K562 (cell line): ENCODE results near the gene DNAAF1. TPM values are rescaled to one million over a fixed set of nuclear protein-coding genes. Genes with fewer than 3 reads are reported as not detected.
A peak's percentile ranks its signal among the peaks of the same experiment; 100 is the strongest.

Experiments
- ATAC-seq: fragments of 200-7000 bp; cut with Tn5 transposase; 3 replicates; pipeline ENCODE4 v1.9.1; 2020; ENCODE audit warnings: moderate library complexity
- BruUV-seq: library from RNA; stranded (reverse); fragments of 400-500 nt; replicated peaks from 2 replicates; lab custom pipeline; 2021; lab: Mats Ljungman, UMichigan
- CTCF ChIA-PET: fragments of 300-600 bp; formaldehyde crosslinking; extraction: SDS; loops from one replicate; lab custom pipeline; 2021; ENCODE audit warnings: low intra/inter-chr PET ratio; lab: Yijun Ruan, JAX
- POLR2A ChIA-PET: fragments of 300-600, 350-650 bp; sonication (Branson Sonifier 250); formaldehyde crosslinking; extraction: SDS; loops from one replicate; lab custom pipeline; 2021; ENCODE audit warnings: antibody characterized with exemption, inconsistent platforms; lab: Yijun Ruan, JAX
- DNase-seq, 4 experiments: peaks; one replicate each; pipeline versions ENCODE4 v3.0.0 to v3.0.0-alpha.2; 2011 to 2018; ENCODE audit warnings: low spot score in 3 of 4, mixed read lengths in 3 of 4; ENCODE audit errors: extremely low read depth in 1 of 4
- FAIRE-seq: peaks from 2 replicates; lab custom pipeline; 2011; peaks lifted over from hg19 to GRCh38; lab: Jason Lieb, UNC
- H2AFZ ChIP-seq: 2 replicates; pipeline ENCODE4 v1.6.0; 2011; ENCODE audit warnings: low read depth, low read length, control low read depth, inconsistent platforms
- H3K27ac ChIP-seq: fragments of 200-600 bp; 3 replicates; pipeline ENCODE4 v1.8.0; 2011; ENCODE audit warnings: low read depth, mild to moderate bottlenecking, control low read depth, inconsistent platforms, low read length, moderate library complexity, mixed read lengths; ENCODE audit errors: extremely low read depth
- H3K27me3 ChIP-seq, 2 experiments: fragments of 300-600 bp in 1 of 2; 2 replicates in 1 of 2; 3 replicates in 1 of 2; pipeline versions ENCODE4 v1.6.0 to v1.8.0; 2011; ENCODE audit warnings: inconsistent platforms in 2 of 2, low read length in 2 of 2, mild to moderate bottlenecking in 1 of 2, mixed read lengths in 1 of 2, moderate library complexity in 1 of 2; ENCODE audit not compliant: control insufficient read depth in 2 of 2, insufficient read depth in 2 of 2
- H3K36me3 ChIP-seq: fragments of 300-600 bp; 3 replicates; pipeline ENCODE4 v1.8.0; 2011; ENCODE audit warnings: mild to moderate bottlenecking, low read length, inconsistent platforms; ENCODE audit not compliant: control insufficient read depth, insufficient read depth
- H3K4me1 ChIP-seq, 2 experiments: fragments of 200-600 bp in 1 of 2; replicated peaks in 1 of 2; 2 replicates in 1 of 2; 3 replicates in 1 of 2; pipeline versions ENCODE4 v1.5.1 to v1.8.0; 2011; ENCODE audit warnings: inconsistent platforms in 2 of 2, low read length in 2 of 2, mild to moderate bottlenecking in 1 of 2, mixed read lengths in 1 of 2, moderate library complexity in 1 of 2; ENCODE audit not compliant: control insufficient read depth in 2 of 2, insufficient read depth in 2 of 2
- H3K4me2 ChIP-seq: 2 replicates; pipeline ENCODE4 v1.6.1; 2011; ENCODE audit warnings: low read length, control low read depth, inconsistent platforms, mixed read lengths; ENCODE audit not compliant: insufficient read depth
- H3K4me3 ChIP-seq: fragments of 200-600 bp; sonication (generic), shearing (Covaris generic); 2 replicates; pipeline ENCODE4 v1.5.1; 2016; ENCODE audit warnings: control low read depth, inconsistent platforms
- H3K79me2 ChIP-seq: fragments of 200-600 bp; 3 replicates; pipeline ENCODE4 v1.8.0; 2011; ENCODE audit warnings: low read length, inconsistent platforms; ENCODE audit not compliant: control insufficient read depth, insufficient read depth
- H3K9ac ChIP-seq, 2 experiments: 2 replicates each; pipeline versions ENCODE4 v1.6.0 to v1.6.1; 2011; ENCODE audit warnings: low read depth in 2 of 2, low read length in 2 of 2, control low read depth in 1 of 2, inconsistent platforms in 1 of 2, mild to moderate bottlenecking in 1 of 2, mixed read lengths in 1 of 2; ENCODE audit not compliant: insufficient read depth in 1 of 2
- H3K9me1 ChIP-seq: one replicate; pipeline ENCODE4 v1.6.0; 2011; ENCODE audit warnings: inconsistent platforms, mild to moderate bottlenecking, low read length, moderate library complexity; ENCODE audit not compliant: control insufficient read depth, insufficient read depth
- H3K9me3 ChIP-seq: replicated peaks from 2 replicates; pipeline ENCODE4 v1.5.1; 2011; ENCODE audit warnings: low read depth, low read length, inconsistent platforms; ENCODE audit not compliant: control insufficient read depth, insufficient read depth
- H4K20me1 ChIP-seq: replicated peaks from 2 replicates; pipeline ENCODE4 v1.6.1; 2011; ENCODE audit warnings: low read length, inconsistent platforms, mixed read lengths; ENCODE audit not compliant: control insufficient read depth, insufficient read depth
- FOXP1 ChIP-seq: sonication (generic); formaldehyde crosslinking; IDR thresholded peaks from 2 replicates; pipeline ENCODE4 v1.8.0; 2022; ENCODE audit warnings: mild to moderate bottlenecking, missing genetic modification reagents
- HNRNPK ChIP-seq: fragments of 200-400 bp; formaldehyde crosslinking; IDR thresholded peaks from one replicate; pipeline ENCODE4 v1.6.1; 2018; ENCODE audit warnings: mild to moderate bottlenecking, low read depth, low read length; ENCODE audit not compliant: poor library complexity, severe bottlenecking
- MAZ ChIP-seq, 2 experiments: fragments of 450-650 bp in 1 of 2; sonication (generic) in 1 of 2; formaldehyde crosslinking; IDR thresholded peaks in 1 of 2; conservative IDR thresholded peaks in 1 of 2; 2 replicates each; pipeline versions ENCODE4 v1.4.0 to v1.5.0; 2020; ENCODE audit warnings: mild to moderate bottlenecking in 1 of 2, missing genetic modification reagents in 1 of 2
- NR2C1 ChIP-seq, 2 experiments: fragments of 450-650 bp; IDR thresholded peaks; 2 replicates each; pipeline ENCODE4 v1.6.1; 2017; ENCODE audit warnings: mild to moderate bottlenecking in 2 of 2, antibody characterized with exemption in 1 of 2, inconsistent platforms in 1 of 2, missing compliant biosample characterization in 1 of 2, missing genetic modification characterization in 1 of 2
- POLR2G ChIP-seq: fragments of 200-400 bp; formaldehyde crosslinking; IDR thresholded peaks from 2 replicates; pipeline ENCODE4 v1.6.1; 2017; ENCODE audit warnings: low read depth, mild to moderate bottlenecking, antibody characterized with exemption, low read length, moderate library complexity
- WHSC1 ChIP-seq: IDR thresholded peaks from one replicate; pipeline ENCODE4 v1.6.1; 2012; ENCODE audit warnings: low read length, control low read depth, inconsistent platforms
- ZNF175 ChIP-seq: fragments of 200-800 bp; sonication (Bioruptor generic); IDR thresholded peaks from 2 replicates; pipeline ENCODE4 v1.6.1; 2016; ENCODE audit warnings: low read depth, mild to moderate bottlenecking, missing genetic modification characterization, missing compliant biosample characterization
- ZNF212 ChIP-seq: fragments of 450-650 bp; formaldehyde crosslinking; IDR thresholded peaks from 2 replicates; pipeline ENCODE4 v1.4.0; 2020; ENCODE audit warnings: mild to moderate bottlenecking
- WGBS: fragments of 100-300 bp; shearing (Covaris generic); methylation state at CpG from one replicate; pipeline ENCODE4 v1.1.6; 2016; ENCODE audit warnings: low coverage, mixed read lengths; ENCODE audit not compliant: insufficient coverage; ENCODE audit errors: missing lambda C conversion rate; 5-methylcytosine and 5-hydroxymethylcytosine counted together
- in situ Hi-C: fragments of 300-500 bp; cut with MboI; formaldehyde crosslinking; loops from 4 replicates; pipeline ENCODE4 v1.15.0; 2018; ENCODE audit warnings: inconsistent platforms, mixed read lengths
- intact Hi-C: fragments of 100-400 bp; cut with micrococcal nuclease; formaldehyde crosslinking; loops from 2 replicates; pipeline ENCODE4 v1.14.2; 2022
- polyA plus RNA-seq, 8 experiments: library from polyadenylated mRNA; depleted of rRNA in 4 of 8; stranded (reverse) in 5 of 8; unstranded in 3 of 8; fragments of >200 nt; fragmentation: Nextera tagmentation in 2 of 8; fragmentation: Illumina TruSeq in 1 of 8; extraction: Ambion mirVana in 2 of 8; extraction: Trizol in 1 of 8; gene quantifications; 2 replicates each; pipeline versions ENCODE4 v1.2.1 to v1.2.3, GENCODE V29; 2011 to 2014; ENCODE audit warnings: inconsistent platforms in 1 of 8, missing spikeins in 1 of 8
- total RNA-seq, 7 experiments: library from RNA; depleted of rRNA in 6 of 7; stranded (reverse); fragments of >200 nt in 6 of 7; fragmentation: Illumina TruSeq in 2 of 7; extraction: Trizol in 2 of 7; gene quantifications; 2 replicates each; pipeline versions ENCODE4 v1.2.1 to v1.2.3, GENCODE V29; 2011 to 2021; ENCODE audit warnings: low replicate concordance in 1 of 7
- TF ChIP-seq, protein P1 (sequence below): fragments of 450-650 bp; IDR thresholded peaks from 2 replicates; pipeline ENCODE4 v1.6.1; 2018; ENCODE audit not compliant: partially characterized antibody
- TF ChIP-seq, protein P2 (sequence below): sonication (generic); formaldehyde crosslinking; IDR thresholded peaks from 2 replicates; pipeline ENCODE4 v1.8.0; 2022; ENCODE audit warnings: missing genetic modification reagents, mild to moderate bottlenecking, borderline replicate concordance
- TF ChIP-seq, protein P3 (sequence below): sonication (generic); formaldehyde crosslinking; IDR thresholded peaks from 2 replicates; pipeline ENCODE4 v1.8.1; 2023; ENCODE audit warnings: mild to moderate bottlenecking, missing genetic modification reagents
- TF ChIP-seq, protein P4 (sequence below): fragments of 250-450 bp; sonication (Bioruptor Pico); IDR thresholded peaks from 2 replicates; pipeline ENCODE4 v1.8.0; 2022; ENCODE audit warnings: moderate library complexity, mild to moderate bottlenecking, inconsistent platforms

DNAAF1 gene
- total and polyA plus RNA-seq, 9 of the 15 experiments (the other 6 are each of a cell fraction or from before 2014, with no cell fraction given): 0.01 TPM; not detected in 8

DNA sequence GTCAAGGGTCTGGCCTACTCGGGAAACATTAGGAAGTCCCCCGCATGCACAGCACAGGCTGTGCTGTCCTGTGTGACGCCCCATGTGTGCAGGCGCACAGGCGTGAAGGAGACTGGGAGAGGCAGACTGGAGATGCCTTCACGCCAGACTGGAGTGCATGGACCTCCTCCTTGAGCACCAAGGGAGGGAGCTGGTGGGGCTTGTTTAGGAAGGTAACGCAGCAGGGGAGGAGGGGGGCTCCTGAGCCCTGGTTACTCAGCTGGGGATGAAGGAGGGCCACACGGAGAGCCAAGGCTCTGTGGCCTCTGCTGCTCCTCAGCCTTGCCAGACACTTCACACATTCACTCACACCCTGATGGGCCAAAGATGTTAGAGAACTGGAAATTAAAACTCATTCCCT, 7.8 kb upstream of the DNAAF1 start:
- H3K9me3 ChIP-seq: no peaks in the 10 kb centered on the region
- H3K27me3 ChIP-seq: no peaks in the 10 kb centered on the region
- peaks cover 28 to 41% of the 10 kb centered on the region in 2 experiments for H3K4me1 ChIP-seq
- H3K9me1 ChIP-seq: no peaks in the 10 kb centered on the region
- no TSS peak for BruUV-seq
- ATAC-seq (no peak), FAIRE-seq (no peak), DNase-seq (peak in 1 of 4 experiments; percentile 38)
- CTCF ChIA-PET: no interaction called here
- H3K36me3 ChIP-seq: peaks cover 3% of the 10 kb centered on the region; the same call in 1 of the 3 replicates
- in situ Hi-C loops (no loop called here), intact Hi-C loops (no loop called here)
- no peaks in the 10 kb centered on the region for H4K20me1 ChIP-seq
- peak overlapping the region; percentile 40 to 90; a peak in 3 of 4 replicates for H3K9ac ChIP-seq
- 70% methylated on average over 8 of the region's 8 CpGs for WGBS
- H3K4me3 ChIP-seq: no peak overlapping the region
- POLR2A ChIA-PET: interaction anchor here (0.7 to 9.6 kb wide), 5 partner anchors 10 to 30 kb away, joined by 3 to 145 read pairs (median 5); partner anchors contain the start of gene MBTPS1
- H3K79me2 ChIP-seq: peaks cover 52% of the 10 kb centered on the region
- H3K4me2 ChIP-seq: no peak overlapping the region
- H2AFZ ChIP-seq: no peak overlapping the region; the same call in 1 of the 2 replicates
- H3K27ac ChIP-seq: peak overlapping the region; percentile 97; the same call in 1 of the 3 replicates
- TF ChIP-seq, protein P1, sequence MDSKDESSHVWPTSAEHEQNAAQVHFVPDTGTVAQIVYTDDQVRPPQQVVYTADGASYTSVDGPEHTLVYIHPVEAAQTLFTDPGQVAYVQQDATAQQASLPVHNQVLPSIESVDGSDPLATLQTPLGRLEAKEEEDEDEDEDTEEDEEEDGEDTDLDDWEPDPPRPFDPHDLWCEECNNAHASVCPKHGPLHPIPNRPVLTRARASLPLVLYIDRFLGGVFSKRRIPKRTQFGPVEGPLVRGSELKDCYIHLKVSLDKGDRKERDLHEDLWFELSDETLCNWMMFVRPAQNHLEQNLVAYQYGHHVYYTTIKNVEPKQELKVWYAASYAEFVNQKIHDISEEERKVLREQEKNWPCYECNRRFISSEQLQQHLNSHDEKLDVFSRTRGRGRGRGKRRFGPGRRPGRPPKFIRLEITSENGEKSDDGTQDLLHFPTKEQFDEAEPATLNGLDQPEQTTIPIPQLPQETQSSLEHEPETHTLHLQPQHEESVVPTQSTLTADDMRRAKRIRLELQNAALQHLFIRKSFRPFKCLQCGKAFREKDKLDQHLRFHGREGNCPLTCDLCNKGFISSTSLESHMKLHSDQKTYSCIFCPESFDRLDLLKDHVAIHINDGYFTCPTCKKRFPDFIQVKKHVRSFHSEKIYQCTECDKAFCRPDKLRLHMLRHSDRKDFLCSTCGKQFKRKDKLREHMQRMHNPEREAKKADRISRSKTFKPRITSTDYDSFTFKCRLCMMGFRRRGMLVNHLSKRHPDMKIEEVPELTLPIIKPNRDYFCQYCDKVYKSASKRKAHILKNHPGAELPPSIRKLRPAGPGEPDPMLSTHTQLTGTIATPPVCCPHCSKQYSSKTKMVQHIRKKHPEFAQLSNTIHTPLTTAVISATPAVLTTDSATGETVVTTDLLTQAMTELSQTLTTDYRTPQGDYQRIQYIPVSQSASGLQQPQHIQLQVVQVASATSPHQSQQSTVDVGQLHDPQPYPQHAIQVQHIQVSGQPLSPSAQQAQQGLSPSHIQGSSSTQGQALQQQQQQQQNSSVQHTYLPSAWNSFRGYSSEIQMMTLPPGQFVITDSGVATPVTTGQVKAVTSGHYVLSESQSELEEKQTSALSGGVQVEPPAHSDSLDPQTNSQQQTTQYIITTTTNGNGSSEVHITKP: no peak
- TF ChIP-seq POLR2G (0 out of 2 replicates have a peak, but pooled peaks have one; percentile 18), MAZ (CRISPR knock-in tag; conservative IDR thresholded peaks at IDR 0.05 in 1 of 2, IDR thresholded peaks at IDR 0.05 in 1 of 2) (0 out of 4 replicates have a peak, but pooled peaks of 1 of the 2 experiments have one; percentile 11), HNRNPK (no peak), ZNF175 (0 out of 2 replicates have a peak, but pooled peaks have one; percentile 42), NR2C1 (IDR thresholded peaks at IDR 0.05) (no peak), NR2C1 (tag; IDR thresholded peaks at IDR 0.05) (no peak), ZNF212 (CRISPR knock-in tag) (no peak), WHSC1 (peak; percentile 51), FOXP1 (CRISPR knock-in tag) (no peak)
- TF ChIP-seq, protein P2, sequence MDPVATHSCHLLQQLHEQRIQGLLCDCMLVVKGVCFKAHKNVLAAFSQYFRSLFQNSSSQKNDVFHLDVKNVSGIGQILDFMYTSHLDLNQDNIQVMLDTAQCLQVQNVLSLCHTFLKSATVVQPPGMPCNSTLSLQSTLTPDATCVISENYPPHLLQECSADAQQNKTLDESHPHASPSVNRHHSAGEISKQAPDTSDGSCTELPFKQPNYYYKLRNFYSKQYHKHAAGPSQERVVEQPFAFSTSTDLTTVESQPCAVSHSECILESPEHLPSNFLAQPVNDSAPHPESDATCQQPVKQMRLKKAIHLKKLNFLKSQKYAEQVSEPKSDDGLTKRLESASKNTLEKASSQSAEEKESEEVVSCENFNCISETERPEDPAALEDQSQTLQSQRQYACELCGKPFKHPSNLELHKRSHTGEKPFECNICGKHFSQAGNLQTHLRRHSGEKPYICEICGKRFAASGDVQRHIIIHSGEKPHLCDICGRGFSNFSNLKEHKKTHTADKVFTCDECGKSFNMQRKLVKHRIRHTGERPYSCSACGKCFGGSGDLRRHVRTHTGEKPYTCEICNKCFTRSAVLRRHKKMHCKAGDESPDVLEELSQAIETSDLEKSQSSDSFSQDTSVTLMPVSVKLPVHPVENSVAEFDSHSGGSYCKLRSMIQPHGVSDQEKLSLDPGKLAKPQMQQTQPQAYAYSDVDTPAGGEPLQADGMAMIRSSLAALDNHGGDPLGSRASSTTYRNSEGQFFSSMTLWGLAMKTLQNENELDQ: no peak
- TF ChIP-seq, protein P3, sequence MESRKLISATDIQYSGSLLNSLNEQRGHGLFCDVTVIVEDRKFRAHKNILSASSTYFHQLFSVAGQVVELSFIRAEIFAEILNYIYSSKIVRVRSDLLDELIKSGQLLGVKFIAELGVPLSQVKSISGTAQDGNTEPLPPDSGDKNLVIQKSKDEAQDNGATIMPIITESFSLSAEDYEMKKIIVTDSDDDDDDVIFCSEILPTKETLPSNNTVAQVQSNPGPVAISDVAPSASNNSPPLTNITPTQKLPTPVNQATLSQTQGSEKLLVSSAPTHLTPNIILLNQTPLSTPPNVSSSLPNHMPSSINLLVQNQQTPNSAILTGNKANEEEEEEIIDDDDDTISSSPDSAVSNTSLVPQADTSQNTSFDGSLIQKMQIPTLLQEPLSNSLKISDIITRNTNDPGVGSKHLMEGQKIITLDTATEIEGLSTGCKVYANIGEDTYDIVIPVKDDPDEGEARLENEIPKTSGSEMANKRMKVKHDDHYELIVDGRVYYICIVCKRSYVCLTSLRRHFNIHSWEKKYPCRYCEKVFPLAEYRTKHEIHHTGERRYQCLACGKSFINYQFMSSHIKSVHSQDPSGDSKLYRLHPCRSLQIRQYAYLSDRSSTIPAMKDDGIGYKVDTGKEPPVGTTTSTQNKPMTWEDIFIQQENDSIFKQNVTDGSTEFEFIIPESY (CRISPR knock-in tag): peak; percentile 62
- TF ChIP-seq, protein P4, sequence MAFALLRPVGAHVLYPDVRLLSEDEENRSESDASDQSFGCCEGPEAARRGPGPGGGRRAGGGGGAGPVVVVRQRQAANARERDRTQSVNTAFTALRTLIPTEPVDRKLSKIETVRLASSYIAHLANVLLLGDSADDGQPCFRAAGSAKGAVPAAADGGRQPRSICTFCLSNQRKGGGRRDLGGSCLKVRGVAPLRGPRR (CRISPR knock-in tag): 0 out of 2 replicates have a peak, but pooled peaks have one; percentile 61
